NCI-H146 (cell line): ENCODE measurements around the gene ARL2BP.
"Not testable (repeated sequence)": the region's sequence is repeated elsewhere in the genome, so short reads cannot be mapped to it uniquely, and the experiment has no call there.

Experiments used
- DNase-seq: peaks from one replicate; lab custom pipeline; 2025; lab: John Stamatoyannopoulos, UW

The ARL2BP gene

DNA sequence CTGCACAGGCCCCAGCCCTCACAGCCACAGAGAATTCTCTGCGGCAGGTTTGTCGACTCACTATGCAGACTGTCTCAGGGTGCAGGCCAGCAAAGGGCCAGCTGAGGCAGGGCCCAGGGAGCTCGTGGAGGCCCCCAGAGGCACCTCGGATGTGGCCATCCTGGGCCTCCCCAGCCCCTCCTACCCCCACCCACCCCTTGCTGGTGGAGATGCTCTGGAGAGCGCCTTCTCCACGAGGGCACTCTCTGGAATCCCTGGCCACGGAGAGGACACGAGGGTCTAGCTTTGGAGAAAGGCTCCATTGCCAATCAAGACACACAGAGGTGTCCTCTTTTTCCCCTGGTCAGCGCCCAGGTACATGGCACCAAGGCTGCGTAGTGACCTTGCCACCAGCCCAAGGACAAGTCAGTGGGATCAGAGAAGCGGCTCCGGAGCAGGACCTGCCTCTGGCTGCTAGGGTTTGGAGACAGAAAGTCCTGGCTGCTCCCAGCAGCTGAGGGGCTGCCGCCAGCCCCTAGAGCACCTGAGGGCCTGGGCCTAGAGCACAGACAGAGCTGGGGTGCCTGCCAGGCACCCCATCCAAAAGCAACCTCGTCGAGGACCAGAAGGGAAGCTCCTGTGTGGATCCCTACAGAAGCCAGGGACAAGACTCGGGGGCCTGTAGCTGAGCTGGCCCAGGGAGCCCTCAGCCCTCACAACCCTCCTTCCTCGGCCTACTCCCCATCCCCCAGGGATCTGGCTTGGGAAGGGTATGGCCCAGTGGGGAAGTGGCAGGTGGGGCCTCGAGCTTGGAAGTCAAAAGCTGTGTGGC is 18.7 kb downstream of the ARL2BP start:
- DNase-seq = no peak

DNA sequence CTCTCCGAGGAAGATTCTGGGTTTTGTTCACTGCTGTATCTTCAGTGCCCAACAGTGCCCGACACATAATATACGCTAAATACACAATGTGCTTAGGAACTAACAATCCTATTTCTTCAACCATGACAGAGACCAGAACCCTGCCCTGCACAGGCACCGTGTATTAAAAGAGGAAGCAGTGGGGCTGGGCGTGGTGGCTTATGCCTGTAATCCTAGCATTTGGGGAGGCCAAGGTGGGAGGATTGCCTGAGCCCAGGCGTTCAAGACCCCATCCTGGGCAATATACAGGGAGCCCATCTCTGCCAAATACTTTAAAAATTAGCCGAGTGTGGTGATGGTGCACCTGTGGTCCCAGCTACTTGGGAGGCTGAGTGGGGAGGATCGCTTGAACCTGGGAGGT is 19.3 kb downstream of the ARL2BP start:
- no peak for DNase-seq

DNA sequence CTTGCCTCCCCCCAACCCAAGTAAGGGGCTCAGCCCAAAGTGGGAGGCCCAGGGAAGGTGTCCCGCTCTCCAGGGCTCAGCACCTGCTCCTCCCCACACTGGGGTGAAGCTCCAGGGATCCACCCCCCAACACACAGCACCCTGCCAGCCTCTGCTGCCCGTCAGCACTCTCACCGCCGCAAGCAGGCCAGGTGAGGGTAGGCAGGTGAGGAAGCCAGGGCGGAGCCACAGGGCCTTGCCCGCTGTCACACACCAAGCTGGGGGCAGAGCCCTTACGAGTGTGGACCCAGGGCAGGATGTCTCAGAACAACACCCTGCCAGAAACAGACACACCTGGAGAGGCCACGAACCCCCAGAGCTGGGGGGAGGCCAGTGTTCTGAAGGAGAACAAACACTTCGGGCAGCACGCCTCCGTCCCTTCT is 19.9 kb downstream of the ARL2BP start:
- no peak for DNase-seq

DNA sequence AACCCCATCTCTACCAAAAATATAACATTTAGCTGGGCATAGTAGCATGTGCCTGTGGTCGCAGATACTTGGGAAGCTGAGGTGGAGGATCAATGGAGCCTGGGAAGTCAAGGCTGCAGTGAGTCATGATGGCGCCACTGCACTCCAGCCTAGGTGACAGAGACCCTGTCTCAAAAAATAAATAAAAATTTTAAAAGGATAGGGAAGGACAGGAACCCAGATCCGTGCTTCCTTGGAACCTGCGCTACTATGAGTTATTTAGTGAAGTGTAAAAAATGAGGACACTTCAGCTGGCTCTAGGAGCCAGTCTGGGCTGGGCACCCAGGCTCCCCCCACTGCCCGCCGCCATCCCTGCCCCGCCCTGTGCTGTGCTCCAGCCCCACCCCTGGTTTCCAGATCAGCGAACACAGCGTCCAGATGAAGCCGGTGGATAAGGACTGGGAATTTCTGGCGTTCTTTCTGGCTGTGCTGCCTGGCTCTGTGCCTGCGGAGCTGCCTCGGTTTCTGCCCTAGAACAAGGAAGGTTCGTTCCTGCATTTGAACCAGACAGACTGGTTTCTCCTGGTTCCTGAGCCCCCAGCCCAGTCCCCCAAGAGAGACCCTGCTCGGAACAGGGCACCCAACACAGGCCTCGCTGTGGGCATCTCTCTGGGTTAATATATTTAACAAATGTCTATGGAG is 20.9 kb downstream of the ARL2BP start:
- DNase-seq = no peak

DNA sequence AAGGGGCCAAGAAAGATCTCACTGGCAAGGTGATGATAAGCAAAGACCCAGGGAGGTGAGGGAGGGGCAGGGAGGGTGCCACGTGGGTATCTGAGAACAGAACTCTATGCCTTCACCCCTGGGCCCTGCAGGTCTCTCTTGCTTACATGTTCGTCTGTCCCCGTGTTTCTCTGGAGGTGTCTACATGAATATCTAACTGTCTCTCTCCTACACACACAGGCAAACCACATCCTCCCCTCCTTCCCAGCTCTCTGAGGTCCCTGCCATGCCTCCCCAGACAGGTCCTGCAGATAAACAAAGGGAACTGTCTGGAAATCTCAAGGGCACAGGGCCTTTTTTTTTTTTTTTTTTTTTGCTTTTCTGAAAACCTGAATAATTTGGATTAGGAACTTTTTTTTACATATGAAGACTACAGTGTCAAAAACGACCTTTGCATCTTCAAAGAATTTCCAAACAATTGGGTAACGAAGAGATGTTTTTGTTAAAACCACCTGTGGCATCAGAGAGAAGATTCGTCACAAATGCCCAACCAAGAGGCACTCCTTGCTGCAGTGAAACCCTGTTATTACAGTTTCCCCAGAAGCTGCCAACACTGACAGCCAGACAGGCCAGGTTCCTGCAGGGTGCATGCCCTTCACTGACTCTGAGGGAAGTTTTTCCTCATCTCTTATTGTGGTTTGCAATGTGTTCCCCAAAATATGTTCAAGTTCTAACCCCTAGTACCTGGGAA is 21.6 kb downstream of the ARL2BP start:
- DNase-seq = no peak

DNA sequence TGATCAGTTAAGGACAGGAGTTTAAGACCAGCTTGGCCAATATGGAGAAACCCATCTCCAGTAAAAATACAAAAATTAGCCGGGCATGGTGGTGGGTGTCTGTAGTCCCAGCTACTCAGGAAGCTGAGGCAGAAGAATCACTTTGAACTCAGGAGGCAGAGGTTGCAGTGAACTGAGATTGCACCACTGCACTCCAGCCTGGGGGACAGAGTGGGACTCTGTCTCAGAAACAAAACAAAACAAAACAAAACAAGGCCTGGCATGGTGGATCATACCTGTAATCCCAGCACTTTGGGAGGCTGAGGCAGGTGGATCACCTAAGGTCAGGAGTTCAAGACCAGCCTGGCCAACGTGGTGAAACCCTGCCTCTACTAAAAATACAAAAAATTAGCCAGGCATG is 22.3 kb downstream of the ARL2BP start:
- not testable (repeated sequence) for DNase-seq

DNA sequence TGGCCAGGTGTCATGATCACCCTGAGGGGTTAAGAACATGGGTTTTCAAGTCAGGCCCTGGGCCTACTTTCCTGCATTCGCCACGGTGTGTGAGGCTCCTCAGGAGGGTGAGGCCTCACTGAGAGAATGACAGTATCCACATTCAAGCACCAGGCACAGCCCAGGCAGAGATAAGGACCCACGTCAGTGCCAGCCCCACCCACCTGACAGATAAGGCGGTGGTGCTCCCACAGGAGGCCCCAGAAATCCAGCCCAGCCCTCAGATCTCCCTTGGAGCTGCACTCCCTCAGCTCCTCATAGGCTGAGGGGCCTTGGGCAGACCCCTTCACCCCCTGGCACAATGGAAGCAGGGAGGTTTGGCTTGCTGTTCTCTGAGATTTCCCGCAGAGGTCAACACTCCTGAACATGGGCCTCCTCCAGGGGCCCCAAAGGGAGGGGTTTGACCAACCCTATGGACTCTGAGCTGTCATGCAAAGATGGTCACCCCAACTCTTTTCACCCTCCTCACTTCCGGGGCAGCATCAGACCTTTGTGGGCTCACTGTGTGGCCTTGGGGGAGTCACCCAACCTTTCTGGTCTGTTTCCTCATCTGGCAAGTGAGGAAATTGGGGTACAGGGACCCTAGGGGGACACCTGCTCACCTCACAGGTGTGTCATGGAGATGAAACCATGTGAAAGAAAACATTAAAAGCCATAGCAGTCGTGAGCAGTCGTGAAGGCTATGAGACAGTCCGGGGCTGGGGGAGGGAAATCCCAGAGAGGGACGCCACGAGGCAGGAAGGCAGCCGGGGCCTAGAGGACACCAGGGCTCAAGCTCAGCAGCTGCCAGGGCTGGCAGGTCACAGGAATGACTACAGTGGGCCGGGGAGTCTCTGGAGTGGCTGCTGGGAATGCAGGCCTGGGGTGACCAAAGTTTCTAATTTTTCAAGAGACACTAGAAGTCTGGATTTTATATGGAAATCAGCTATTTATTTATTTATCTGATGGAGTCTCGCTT is 24.0 kb downstream of the ARL2BP start:
- no peak for DNase-seq

DNA sequence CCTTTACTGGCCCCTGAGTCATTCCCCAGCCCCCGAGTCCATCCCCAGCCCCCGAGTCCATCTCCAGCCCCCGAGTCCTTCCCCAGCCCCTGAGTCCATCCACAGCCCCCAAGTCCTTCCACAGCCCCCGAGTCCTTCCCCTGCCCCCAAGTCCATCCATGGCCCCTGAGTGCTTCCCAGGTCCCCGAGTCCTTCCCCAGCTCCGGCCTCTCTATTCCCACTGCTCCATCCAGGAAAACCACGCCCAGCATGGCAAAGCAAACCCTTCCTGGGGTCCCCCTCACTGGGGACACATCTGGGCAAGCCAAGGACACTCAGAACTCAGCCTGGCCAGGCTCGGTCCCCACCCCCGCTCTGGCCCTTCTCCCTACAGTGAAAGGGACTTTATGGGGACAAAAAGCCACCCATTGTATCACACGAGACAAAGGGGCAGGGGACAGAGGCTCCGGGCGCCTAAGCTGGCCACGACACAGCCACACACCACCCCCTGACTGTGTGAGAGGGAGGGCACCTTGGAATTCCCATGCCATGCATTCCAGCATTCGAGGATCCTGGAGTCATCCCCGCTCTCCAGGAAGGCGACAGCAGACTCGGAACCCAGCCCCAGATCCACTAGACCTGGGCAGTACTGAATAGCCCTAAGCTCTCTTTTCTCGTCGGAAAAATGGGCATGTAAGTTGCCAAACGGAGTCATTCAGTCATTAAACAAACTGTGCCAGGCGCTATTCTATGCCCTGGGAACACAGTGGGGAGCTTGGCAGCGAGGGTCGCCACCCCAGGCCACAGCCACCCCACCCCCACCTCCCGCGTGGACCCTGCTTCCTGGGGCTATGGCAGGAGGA is 25.4 kb downstream of the ARL2BP start:
- DNase-seq = no peak

DNA sequence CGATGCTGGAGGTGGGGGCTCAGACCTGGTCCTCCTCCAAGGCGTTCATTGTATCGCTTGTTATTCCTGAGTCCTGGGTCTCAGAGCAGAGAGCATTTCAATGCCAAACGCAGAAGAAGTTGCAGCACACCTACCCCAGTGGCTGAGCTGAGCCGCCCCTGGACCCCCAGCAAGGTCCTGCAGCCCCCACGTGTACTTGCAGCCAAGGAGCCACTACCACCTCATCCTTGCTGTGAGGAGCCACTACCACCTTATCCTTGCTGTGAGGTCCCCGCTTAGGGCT is 25.9 kb downstream of the ARL2BP start:
- DNase-seq = no peak

DNA sequence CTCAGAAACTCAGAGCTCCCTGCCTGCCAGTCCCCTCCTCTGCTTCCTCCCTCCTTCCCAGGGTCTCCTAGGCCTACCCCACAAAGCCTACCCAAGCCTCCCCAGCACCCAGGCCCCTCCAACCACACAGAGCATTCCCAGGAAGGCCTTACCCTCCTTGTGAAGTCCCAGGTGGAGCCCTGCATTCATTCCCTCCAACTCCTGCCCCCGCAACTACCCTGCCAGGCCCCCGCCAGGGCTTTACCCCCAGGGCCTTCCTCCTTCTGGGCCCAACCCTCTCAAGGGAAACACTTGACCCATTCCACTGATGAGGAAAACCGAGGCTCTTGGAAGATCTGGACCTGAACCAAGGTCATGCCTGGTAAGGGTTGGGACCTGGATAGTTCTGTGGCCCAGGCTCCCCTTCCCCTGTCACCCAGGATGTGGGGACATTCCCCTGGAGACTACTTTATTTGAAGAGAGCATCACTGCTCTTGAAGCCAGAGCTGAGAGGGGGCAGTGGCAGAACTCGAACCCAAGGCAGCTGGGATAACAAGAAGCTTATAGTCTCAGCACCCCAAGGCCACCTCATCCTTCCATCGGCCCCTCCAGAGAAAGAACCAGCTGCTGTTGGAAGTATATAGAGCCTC is 26.9 kb downstream of the ARL2BP start:
- DNase-seq = no peak

DNA sequence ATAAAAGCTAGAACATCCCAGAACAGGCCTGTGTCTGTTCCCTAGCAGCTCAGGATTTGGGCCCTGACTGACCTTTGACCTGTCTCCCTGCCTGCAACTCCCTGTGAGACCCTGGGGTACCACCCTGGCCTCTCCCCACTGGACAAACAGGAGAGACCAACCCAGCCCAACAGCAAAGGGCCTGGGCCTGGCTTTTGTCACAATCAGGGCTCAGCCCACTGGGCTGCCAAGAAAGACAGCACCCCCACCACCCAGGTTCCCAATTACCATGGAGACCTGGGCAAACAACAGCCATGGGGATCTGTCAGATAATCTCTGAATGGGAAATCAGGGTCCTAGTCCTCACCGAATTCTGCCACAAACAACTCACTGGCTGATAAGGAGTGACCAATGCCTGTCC is 28.3 kb downstream of the ARL2BP start:
- DNase-seq = no peak

DNA sequence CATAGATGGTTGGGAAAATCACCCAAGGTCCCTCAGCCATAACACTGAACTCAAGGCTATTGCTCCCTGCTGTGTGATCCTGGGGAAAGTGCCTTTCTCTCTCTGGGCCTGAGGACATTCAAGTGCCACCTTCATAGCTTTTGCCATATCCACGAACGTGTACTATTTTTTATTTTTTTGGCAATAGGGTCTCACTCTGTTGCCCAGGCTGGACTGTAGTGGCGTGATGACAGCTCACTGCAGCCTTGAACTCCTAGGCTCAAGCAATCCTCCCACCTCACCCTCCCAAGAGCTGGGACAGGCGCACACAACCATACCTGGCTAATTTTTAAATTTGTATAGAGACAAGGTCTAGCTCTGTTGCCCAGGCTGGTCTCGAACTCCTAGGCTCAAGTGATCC is 28.8 kb downstream of the ARL2BP start:
- no peak for DNase-seq

DNA sequence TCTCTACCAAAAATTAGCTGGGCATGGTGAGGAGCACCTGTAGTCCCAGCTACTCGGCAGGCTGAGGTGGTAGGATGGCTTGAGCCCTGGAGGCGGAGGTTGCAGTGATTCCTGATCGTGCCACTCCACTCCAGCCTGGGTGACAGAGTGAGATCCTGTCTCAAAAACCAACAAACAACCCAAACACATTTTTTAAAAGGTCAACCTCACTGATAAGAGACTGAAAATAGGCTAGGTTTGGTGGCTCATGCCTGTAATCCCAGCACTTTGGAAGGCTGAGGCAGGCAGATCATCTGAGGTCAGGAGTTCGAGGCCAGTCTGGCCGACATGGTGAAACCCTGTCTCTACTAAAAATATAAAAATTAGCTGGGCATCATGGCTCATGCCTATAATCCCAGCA is 30.9 kb downstream of the ARL2BP start:
- not testable (repeated sequence) for DNase-seq

DNA sequence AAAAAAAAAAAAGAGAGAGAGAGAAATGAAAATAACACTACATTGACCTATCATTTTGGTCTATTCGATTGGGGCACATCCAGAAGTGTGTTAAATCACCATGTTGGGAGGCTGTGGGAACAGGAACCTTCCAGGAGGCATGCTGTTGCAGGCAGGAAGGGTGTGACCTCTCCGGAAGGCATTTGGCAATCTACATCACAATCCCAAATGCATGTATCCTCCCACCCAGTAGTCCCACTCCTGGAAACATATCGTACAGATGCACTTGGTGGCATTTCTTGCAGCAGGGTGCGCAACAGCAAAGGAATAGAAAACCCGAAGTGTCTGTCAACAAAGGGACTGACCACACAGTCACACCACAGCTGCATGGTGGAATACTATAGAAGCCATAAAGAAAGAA is 31.5 kb downstream of the ARL2BP start:
- DNase-seq = no peak

DNA sequence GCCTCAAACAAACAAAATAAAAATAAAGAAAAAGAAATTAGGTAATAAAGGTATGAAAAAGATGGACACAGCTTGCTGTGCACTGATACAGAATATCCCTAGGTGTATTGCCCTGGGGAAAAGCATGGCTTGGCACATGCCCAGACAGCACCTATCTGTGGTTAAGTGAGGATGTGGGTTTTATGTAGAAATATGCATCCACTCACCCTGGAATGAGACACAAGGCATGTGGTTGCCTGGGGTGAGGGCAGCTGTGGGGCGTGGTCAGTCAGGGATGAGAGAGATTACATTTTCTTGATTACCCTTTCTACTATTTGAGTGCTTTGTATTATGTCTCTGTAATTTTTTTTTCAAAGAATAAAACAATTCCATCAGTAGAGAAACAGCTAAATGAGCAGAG is 32.5 kb downstream of the ARL2BP start:
- no peak for DNase-seq

DNA sequence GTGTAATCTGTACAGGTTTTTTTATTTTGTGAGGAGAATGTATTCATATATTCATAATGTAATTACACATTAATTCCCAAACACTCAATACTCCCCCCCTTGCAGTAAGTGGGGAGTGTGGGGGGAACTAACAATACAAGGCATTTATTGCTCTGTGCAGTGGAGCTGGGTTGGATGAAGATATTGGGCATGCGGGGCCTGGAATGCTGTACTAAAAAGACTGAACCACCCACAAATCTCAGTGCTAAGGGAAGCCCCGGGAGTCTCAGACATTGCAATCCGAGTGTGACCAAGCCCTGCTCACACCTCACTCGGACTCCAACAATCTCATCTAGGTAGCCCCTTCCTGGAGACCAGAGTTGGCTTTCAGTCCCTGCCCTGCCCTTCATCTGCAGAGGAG is 33.4 kb downstream of the ARL2BP start:
- no peak for DNase-seq

DNA sequence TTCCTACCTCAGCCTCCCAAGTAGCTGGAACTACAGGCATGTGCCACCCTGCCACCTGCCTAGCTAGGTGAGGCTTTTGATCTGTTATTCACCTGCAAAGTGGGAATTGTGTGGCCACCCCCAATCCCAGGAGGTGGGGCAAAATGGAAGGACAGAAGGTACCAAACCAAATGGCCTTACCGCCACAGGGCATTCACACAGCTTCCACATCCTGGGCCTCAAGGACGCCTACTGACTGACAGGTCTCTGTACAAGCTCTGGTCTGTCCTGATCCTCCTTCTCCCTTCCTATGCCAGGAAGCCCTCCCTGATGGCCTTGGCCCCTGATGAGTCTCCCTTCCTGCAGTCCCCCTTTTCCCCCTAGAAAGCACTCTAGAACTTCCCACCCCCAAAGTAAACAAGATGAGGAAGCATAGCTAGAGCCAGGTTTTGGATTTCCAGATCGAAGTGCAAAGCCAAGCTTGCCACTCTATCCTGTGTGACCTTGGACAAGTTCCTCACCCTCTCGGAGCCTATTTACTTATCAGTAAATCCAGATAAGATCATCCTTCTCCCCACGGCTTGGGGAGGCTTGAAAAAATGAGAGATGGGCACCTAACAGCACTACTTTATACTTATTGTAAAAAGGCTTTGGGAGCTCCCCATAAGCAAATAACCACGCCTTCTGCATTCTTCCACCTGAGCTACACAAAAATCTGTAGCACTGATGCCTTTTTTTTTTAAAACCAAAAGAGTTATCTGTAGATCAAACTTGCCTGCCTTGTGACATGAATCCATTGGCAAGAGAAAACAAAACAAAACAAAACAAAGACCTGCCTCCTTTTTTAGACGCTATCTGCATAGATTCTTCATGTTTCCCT is 35.0 kb downstream of the ARL2BP start:
- no peak for DNase-seq

DNA sequence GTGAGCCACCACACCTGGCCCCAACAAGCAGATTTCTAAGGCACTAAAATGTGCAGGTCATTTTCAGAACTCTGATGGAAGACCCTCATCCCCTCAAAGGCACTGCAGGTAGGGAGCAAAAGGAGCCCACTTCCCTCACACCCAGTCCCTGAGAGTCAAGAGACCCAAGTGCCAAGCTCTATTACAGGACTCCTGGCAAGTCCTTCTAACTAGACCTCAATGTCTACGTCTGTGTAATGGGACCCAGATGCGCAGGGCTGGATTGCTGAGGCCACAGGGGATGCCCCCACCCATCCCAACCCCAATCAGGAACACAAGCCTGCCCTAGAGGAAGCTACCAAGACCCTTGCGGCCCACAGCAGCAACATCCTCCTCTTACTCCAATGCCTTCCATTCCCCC is 36.7 kb downstream of the ARL2BP start:
- no peak for DNase-seq

DNA sequence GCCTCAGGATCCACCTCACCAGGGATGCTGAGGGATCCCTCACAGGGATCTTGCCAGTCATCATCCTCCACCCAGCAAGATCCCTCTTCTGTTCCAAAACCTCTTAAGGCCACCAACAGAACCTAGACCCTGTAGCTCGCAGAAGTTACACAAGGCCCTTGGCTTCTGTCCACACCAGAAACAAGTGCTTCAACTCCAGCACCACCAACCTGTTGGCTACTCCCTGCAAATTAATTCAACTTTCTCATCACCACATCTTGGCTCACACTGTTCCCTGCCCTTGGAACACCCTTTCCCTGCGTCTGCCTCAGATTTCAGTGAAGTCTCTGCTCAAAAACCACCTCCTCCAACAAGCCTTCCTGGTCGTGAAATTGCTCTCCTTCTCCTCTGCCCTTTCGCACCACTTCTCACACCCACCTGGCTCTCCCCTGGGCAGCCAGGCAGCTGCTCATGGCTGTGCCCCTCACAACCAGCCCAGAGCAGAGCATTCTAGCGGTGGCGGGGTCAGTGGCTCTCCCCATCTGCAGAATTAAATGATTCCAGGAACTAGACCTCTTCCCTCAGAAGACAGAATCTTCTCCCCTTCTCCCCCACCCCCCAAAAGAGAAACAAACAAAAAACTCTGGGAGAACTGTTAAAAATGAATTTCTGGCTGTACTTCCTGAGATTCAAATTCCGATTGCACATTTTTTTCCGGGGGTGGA is 37.6 kb downstream of the ARL2BP start:
- DNase-seq = no peak
